Right lobe of liver (tissue), 6 donors: ENCODE results near the gene MAP3K5. TPM values are rescaled to one million over a fixed set of nuclear protein-coding genes. Genes with fewer than 3 reads are reported as not detected.
A peak's percentile ranks its signal among the peaks of the same experiment; 100 is the strongest.

Source experiments
- ATAC-seq, 4 donors: fragments of 200-7000 bp; cut with Tn5 transposase; one replicate each; pipeline ENCODE4 v1.9.1; 2020; ENCODE audit warnings: mild to moderate bottlenecking in 4 of 4, moderate library complexity in 4 of 4
- DNase-seq, 3 donors: peaks; one replicate each; pipeline ENCODE4 v3.0.0-alpha.2; 2020
- H3K27ac ChIP-seq, 3 donors: fragments of 200-600 bp; one replicate each; pipeline ENCODE4 v1.8.0; 2022
- H3K27me3 ChIP-seq, 2 donors: fragments of 200-600 bp; one replicate each; pipeline ENCODE4 v1.8.0; 2022
- H3K36me3 ChIP-seq, 4 donors: fragments of 200-600 bp; sonication (generic) in 1 of 4; one replicate each; pipeline versions ENCODE4 v1.5.1 to v1.8.0; 2017 to 2022; ENCODE audit warnings: control low read depth in 1 of 4
- H3K4me1 ChIP-seq, 4 donors: fragments of 200-600 bp; sonication (generic) in 1 of 4; one replicate each; pipeline versions ENCODE4 v1.5.1 to v1.8.0; 2017 to 2022; ENCODE audit warnings: control low read depth in 1 of 4
- H3K4me3 ChIP-seq, 3 donors: fragments of 200-600 bp; one replicate each; pipeline ENCODE4 v1.8.0; 2022
- H3K9me3 ChIP-seq, 4 donors: fragments of 200-600 bp; sonication (generic) in 1 of 4; one replicate each; pipeline versions ENCODE4 v1.5.1 to v1.8.0; 2017 to 2022; ENCODE audit warnings: control low read depth in 1 of 4
- CTCF ChIP-seq, 4 donors: fragments of 200-600 bp in 3 of 4; fragments of 450-650 bp in 1 of 4; IDR thresholded peaks; one replicate each; pipeline versions ENCODE4 v1.5.1 to v1.8.0; 2016 to 2022; ENCODE audit warnings: antibody characterized with exemption in 4 of 4, mild to moderate bottlenecking in 2 of 4
- POLR2A ChIP-seq: fragments of 450-650 bp; IDR thresholded peaks from one replicate; pipeline ENCODE4 v1.6.1; 2017; ENCODE audit warnings: antibody characterized with exemption, mild to moderate bottlenecking
- WGBS: methylation state at CpG from one replicate; pipeline ENCODE4 v1.1.6; 2018; ENCODE audit warnings: low coverage, low lambda C conversion rate; ENCODE audit not compliant: insufficient coverage; ENCODE audit errors: missing lambda C conversion rate; 5-methylcytosine and 5-hydroxymethylcytosine counted together
- intact Hi-C, 2 donors: fragments of 100-400 bp; cut with DNase I; formaldehyde crosslinking; loops; one replicate each; pipeline versions ENCODE4 v1.11.2 to v1.14.1; 2022
- total RNA-seq, 6 experiments: library from RNA; depleted of rRNA in 2 of 6; stranded (reverse); fragments of >200 nt in 2 of 6; fragmentation: NEBNext Ultra II Directional in 3 of 6; extraction: Animal tissue kit (Norgen Biotek cat#: 25700) in 3 of 6; gene quantifications; one replicate each; pipeline versions ENCODE4 v1.1.0 to v1.2.4, GENCODE V29; 2016 to 2023
- donor health status: DM: no; HTN: yes; CAD: no.
- donor health status: DM: no; HTN: no; CAD: no.
- donor health status: DM: no; HTN: no; CAD: no.
- donor health status: DM: no; HTN: yes; CAD: no.
- donor health status: DM: no; HTN: yes; CAD: no.

MAP3K5 gene
- total RNA-seq, 6 experiments from 2014 or later = 5.0 to 10.4 (median 6.9) TPM

- no peak overlapping the region for H3K27ac ChIP-seq
- ATAC-seq (no peak), DNase-seq (no peak)
- no peaks in the 10 kb centered on the region for H3K9me3 ChIP-seq
- no peaks in the 10 kb centered on the region for H3K27me3 ChIP-seq
- intact Hi-C loops = no loop called here
- H3K4me1 ChIP-seq = peaks cover 0 to 18% (median 3%) of the 10 kb centered on the region in 4 donors
- H3K36me3 ChIP-seq = no peaks in the 10 kb centered on the region
- no peak overlapping the region for H3K4me3 ChIP-seq
- 93% methylated on average over 4 of the region's 4 CpGs for WGBS
- no peak for TF ChIP-seq CTCF (IDR thresholded peaks at IDR 0.05)
- TF ChIP-seq POLR2A = no peak
Observed at GRCh38 chr6:136728976-136729515, 63.2 kb downstream of the MAP3K5 start.

DNA sequence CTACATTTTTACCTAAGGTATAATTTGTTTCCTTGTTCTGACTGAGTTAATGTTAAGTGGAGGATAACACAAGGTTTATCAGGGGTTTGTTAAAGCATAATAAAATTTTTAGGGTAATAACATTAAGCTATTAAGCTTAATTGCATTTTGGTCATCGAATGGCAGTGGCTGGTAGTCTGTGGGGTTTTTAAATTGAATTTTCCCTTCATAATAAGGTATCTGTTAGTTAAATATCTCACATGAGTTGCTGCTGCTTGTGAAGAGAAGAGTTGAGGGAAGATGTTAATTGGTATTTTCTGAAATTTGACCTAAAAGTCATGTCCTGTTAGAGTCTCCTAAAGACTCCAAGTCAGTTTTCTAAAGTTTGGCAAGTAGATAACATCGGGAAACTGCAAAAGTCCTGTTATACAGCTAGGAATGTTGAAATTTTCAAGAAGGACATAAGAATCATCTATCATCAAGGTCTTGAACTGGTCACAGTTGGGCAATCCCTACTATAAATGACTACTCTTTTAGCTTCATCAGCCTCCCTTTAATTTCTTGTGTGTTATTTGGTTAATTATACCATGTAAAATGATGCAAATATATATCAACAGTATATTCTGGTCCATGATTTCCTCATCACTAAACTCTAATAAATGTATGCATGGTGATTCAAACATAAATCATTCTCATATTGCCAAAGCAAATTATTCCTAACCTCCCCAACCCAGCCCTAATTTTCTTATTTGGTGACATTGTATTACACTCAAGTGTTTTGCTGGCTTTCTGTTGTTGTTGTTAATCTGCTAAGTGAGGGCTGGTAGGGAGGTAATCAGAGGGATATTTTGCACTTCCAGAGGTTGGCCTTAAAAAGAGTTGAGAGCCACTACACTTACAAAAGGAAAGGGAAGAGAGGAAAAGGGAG is 64.0 kb downstream of the MAP3K5 start:
- no peak for DNase-seq
- WGBS = 64% methylated on average over 2 of the region's 2 CpGs
- peaks cover 0 to 18% (median 3%) of the 10 kb centered on the region in 4 donors for H3K4me1 ChIP-seq
- H3K27me3 ChIP-seq = no peaks in the 10 kb centered on the region
- no peak overlapping the region for H3K4me3 ChIP-seq
- intact Hi-C loops = no loop called here
- H3K36me3 ChIP-seq = no peaks in the 10 kb centered on the region
- ATAC-seq = no peak
- TF ChIP-seq POLR2A = no peak
- no peak for TF ChIP-seq CTCF (IDR thresholded peaks at IDR 0.05)
- H3K27ac ChIP-seq = no peak overlapping the region
- H3K9me3 ChIP-seq = no peaks in the 10 kb centered on the region

DNA sequence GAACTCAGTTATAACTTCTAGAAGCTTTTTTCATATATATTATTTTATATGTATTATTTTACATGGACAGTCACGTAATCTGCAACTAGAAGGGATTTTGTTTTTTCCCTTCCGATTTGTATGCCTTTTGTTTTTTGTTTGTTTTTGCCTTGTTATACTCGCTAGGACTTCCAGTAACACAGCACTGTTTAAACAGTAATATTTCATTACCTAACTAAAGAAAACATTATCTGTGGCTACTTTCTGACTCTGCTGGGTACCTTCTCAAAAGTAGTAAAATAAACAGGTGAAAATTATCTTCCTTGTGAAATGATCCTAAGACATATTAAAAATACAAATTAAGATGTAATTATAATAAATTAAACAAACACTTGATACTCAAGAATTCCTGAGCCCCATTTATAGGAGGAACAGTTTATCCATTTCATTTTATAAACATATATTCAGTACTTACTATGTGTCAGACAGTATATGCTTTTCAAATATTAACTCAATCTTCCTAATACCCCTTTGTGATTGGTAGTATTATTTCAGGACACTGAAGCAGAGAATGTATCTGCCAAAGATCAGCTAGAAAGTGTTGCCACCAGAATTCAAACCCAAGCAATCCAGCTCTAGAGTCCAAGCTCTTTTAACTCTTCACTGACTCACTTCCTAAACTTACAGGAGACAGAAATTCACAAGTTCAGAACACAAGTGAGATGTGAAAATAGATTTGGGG is 65.3 kb downstream of the MAP3K5 start:
- no peaks in the 10 kb centered on the region for H3K9me3 ChIP-seq
- DNase-seq (no peak), ATAC-seq (peak; percentile 67 to 88 (median 81))
- peaks cover 0 to 18% (median 3%) of the 10 kb centered on the region in 4 donors for H3K4me1 ChIP-seq
- intact Hi-C loops = no loop called here
- peak overlapping the region; percentile 14 to 46 (median 39) for H3K27ac ChIP-seq
- H3K4me3 ChIP-seq = no peak overlapping the region
- no peaks in the 10 kb centered on the region for H3K36me3 ChIP-seq
- H3K27me3 ChIP-seq = no peaks in the 10 kb centered on the region
- TF ChIP-seq POLR2A (no peak), CTCF (IDR thresholded peaks at IDR 0.05) (no peak)
- 24% methylated on average over 3 of the region's 3 CpGs for WGBS

GRCh38 chr6:136725124-136725523 is 67.2 kb downstream of the MAP3K5 start:
- H3K4me1 ChIP-seq = peaks cover 0 to 18% (median 3%) of the 10 kb centered on the region in 4 donors
- 94% methylated on average over 4 of the region's 4 CpGs for WGBS
- TF ChIP-seq POLR2A = no peak
- no peak overlapping the region for H3K27ac ChIP-seq
- intact Hi-C loops = no loop called here
- no peaks in the 10 kb centered on the region for H3K27me3 ChIP-seq
- ATAC-seq (no peak), DNase-seq (no peak)
- H3K9me3 ChIP-seq = no peaks in the 10 kb centered on the region
- no peak overlapping the region for H3K4me3 ChIP-seq
- H3K36me3 ChIP-seq = no peaks in the 10 kb centered on the region
